Inferior parietal cortex (tissue), 1 donor: ENCODE measurements around the gene TMEM54.

Experiments used
- DNase-seq: peaks from one replicate; pipeline ENCODE4 v3.0.0-alpha.2; 2016; ENCODE audit errors: extremely low spot score

TMEM54 gene, protein sequence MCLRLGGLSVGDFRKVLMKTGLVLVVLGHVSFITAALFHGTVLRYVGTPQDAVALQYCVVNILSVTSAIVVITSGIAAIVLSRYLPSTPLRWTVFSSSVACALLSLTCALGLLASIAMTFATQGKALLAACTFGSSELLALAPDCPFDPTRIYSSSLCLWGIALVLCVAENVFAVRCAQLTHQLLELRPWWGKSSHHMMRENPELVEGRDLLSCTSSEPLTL

DNA sequence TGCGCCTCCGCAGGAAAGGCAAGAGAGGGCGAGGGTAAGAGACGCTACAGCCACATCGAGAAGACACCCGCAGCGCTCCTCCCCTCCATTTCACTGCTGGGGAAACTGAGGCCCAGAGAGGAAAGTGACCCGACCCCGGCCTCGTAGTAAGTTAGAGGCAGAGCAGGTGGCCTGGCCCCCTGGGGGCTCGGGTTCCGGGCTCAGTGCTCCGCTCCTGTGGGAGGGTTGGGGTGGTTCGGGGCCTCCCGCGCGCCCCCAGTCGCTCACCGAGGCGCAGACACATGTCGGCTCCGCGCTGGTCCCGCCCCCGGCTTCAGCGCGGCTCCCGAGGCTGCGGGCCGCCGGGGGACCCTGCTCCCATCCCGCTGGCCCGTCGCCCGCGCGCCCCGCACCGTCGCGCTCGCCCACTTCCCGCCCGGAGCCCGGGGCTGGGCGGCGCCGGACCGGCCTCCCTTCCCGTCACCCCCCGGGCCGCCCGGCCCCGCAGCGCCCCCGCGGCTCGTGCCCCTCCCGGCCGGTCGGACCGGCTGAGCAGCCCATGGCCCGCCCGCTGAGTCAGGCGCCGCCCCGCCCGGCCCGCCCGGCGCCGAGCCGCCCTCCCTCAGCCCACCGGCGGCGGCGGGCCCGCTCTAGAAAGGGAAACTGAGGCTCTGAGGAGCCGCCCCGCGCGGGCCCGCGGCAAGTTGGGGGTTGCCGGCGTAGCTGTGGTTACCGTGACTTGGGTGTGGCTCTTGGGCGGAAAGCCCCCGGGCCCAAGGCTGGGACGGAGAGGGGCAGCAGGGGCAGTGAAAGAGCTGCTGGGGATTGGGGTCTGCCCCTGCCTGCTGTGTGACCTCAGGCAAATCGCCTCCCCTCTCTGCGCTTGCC, at the start of gene TMEM54:
TMEM54 (minus strand) TSS at position 434 of the 867 bp plus-strand sequence; CDS start at position 283, 151 bp downstream.
- DNase-seq: no peak

- DNase-seq: no peak
These were observed 48.3 kb upstream of the TMEM54 start for GRCh38 chr1:32949519-32949918.

- DNase-seq: no peak
These were observed 47.7 kb upstream of the TMEM54 start for GRCh38 chr1:32948905-32949304.

DNA sequence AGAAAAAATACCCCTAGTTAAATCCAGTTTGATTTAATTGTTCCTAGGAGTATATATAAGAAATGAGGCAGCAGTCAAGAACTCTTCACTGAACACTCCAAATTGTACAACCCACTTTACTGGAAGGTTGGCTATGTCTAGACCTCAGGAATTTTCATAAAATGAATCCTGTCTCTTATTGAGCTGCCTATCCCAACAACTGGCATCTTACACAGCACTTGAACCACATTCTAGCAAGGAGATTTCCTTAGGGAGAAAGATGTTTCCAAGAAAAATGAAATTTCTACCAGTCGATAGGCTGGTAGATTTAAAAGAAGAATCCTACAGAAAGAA, 47.2 kb upstream of the TMEM54 start:
- no peak for DNase-seq

GRCh38 chr1:32947669-32948389, 46.6 kb upstream of the TMEM54 start:
- no peak for DNase-seq

DNA sequence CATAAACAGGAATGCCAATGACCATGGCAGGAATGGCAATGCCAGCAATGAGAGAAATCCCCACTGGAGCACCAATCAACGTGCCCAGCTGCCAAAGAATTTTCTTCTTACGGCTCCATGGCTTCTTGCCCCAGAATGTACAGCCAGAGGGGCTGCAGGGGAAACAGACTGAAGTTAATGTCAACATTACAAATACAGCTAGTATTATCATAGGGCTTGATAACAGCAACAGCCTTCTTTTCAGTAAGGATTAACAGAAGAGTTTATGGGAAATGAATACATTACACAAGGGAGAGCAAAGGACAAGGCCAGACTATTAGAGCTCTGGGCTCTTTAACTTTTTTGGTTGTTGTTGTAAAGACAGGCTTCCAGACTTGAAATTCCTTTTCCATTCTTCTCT, 45.2 kb upstream of the TMEM54 start:
- DNase-seq: no peak

DNA sequence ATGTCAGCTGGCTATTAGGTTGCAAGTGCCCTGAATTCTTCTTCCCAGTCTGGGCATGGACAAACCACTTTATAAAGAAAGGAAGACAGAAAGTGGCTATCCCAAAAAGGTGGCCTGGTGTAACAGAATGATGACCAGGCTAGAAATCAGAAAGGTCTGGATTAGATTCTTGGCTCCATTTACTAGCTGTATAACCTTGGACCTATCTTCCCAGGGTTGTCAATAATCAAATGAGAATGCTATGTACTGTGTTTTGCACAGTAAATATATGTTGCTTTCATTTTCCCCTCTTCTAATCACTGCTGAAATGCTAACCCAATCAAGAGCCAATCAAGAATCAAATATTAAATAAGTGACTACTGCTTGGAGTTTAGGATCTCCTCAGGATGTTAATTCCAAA, 43.0 kb upstream of the TMEM54 start:
- DNase-seq: no peak

DNA sequence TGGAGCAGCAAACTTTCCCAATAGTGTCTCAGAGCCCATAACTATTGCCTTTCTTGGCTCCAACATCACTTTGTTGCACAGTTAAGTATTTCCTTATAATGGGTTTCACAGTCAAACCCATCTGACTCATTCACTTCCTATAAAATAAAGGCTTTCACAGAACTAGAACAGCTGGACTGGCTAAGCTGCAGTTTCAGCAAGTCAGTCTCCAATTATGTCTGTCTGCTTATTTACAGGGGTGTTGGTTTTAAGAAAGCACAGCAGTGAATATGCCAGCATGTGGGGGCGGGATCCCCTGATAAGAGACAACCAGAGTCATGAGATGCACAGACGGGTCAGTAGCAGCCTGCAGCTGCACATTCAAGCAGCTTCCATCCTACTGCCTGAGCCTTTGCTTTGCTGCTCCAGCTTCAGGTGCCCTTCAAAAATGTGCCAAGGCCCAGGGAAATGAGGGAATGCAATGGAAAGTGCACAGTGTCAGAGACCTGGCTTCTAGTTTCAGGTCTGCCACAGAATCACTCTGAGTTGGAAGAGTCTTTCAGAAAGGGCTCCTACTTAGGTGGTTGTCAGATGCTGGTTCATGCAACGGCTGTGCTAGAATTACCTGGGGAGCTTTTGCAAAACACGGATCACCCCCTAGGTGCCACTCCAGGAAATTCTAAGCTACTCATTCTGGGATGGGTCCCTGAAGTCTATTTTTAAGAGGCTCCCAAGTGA, 38.6 kb upstream of the TMEM54 start:
- no peak for DNase-seq

GRCh38 chr1:32937061-32937460, 35.9 kb upstream of the TMEM54 start:
- DNase-seq: no peak

DNA sequence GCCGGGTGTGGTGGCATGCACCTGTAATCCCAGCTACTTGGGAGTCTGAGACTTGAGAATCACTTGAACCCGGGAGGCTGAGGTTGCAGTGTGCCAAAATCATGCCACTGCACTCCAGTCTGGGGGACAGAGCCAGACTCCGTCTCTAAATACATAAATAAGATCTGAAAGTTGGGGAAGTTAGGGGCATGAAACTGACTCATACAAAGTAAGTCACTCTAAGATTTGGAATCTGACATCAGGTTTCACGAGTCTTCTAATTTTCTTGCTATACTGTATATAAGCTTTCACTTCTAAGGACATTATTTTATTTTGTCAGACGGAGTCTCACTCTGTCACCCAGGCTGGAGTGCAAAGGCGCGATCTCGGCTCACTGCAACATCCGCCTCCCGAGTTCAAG, 33.3 kb upstream of the TMEM54 start:
- no peak for DNase-seq

- no peak for DNase-seq
These were observed 32.6 kb upstream of the TMEM54 start for GRCh38 chr1:32933742-32934322.

DNA sequence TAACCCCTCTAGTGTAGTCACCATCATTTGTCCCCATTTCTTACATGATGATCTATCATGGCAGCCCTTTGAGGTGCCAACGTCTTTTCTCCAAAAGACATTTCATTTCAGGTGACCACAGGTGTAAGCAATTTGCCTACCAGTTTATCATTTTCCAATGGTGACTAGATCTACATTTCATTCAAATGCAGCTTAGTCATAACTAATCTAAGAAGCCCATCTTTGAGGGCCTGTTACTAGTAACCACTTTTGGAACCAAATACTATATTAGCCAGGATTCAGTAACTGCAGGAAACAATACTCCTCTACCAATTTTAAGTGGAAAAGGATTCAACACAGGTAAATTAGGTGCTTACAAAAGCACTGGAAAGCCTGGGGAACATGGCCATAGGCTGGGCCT, 30.6 kb upstream of the TMEM54 start:
- no peak for DNase-seq

DNA sequence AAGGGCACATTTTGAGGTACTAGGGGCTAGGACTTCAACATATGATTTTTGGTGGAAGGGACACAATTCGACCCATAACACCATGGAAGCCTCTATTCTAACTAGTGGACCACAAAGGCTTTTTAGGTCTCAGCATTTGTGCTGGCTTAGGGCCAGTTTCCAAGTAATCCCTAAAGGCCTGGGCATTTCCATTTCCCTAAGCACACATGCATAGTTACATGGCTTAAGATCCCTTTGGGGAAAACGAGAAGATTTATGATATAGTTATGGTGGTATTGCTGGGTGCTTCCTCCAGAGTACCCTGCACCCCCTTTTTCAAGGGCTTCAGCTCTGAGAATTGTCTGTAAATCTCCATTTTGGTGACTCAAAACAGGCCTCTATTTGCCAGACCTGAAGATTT, 28.2 kb upstream of the TMEM54 start:
- no peak for DNase-seq

DNA sequence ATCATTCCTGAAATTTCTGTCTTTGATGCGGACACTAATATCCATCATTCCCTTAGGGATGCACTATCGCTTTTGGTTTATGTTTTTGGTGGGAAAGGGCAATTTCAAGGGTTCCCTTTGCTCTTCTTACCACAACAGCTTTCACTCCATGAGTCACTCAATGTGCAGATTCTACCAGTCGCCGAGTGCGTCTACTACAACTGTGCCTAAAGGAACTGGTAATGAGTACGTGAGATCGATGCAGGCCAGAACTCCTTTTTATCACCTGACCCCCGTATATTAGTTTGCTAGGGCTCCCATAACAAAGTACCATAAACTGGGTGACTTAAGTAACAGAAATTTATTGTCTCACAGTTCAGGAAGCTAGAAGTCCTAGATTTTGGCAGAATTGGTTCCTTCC, 27.5 kb upstream of the TMEM54 start:
- DNase-seq: no peak

DNA sequence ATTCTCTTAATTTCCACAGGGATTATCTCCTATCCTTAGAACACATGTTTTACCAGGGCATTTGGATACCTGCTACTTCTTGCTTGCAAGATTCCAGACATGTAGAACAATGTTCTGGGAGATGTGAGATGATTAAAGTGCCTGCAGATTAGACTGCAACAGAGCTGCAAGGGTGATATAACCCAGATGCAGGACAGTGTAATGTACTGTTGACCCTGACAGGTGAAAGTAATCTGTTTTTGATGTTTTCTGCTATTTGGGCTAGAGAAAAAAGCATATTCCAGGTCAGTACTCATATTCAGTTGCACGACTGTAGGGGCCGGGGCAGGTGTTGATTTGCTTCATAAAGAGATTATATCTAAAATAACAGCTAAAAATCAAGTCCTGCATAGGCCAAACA, 27.1 kb upstream of the TMEM54 start:
- DNase-seq: no peak

DNA sequence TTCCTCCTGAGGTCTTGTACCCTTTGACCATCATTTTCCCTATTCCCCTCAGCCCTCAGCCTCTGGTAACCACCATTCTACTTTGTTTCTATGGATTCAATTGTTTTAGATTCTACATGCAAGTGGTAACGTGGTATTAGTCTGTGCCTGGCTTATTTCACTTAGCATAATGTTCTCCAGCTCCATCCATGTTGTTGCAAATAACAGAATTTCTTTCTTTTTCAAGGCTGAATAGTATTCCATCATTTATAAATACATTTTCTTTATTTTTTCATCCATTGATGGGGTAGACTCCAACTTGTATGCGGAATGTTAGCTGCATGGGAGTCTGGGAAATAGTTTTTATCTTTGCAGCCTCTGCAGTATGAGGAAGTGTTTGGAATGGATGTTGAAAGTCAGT, 26.3 kb upstream of the TMEM54 start:
- no peak for DNase-seq

DNA sequence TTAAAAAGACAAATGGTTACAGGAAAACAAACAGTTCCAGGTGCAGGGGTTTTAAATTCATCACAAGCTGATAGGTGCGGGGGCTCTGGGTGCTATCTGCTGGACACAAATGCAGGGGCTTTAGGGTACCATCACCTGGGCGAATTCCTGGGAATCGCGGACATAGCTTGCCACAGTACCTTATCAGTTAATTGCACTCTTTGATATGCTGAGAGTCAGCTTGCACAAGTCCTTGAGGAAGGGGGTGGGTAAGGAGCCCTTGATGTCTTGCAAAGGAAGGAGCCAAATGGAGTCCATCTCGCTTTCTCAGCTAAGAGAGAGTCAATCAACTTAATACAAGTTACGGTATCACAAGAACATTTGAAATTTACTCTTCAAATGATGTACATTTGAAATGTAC, 25.4 kb upstream of the TMEM54 start:
- DNase-seq: no peak

DNA sequence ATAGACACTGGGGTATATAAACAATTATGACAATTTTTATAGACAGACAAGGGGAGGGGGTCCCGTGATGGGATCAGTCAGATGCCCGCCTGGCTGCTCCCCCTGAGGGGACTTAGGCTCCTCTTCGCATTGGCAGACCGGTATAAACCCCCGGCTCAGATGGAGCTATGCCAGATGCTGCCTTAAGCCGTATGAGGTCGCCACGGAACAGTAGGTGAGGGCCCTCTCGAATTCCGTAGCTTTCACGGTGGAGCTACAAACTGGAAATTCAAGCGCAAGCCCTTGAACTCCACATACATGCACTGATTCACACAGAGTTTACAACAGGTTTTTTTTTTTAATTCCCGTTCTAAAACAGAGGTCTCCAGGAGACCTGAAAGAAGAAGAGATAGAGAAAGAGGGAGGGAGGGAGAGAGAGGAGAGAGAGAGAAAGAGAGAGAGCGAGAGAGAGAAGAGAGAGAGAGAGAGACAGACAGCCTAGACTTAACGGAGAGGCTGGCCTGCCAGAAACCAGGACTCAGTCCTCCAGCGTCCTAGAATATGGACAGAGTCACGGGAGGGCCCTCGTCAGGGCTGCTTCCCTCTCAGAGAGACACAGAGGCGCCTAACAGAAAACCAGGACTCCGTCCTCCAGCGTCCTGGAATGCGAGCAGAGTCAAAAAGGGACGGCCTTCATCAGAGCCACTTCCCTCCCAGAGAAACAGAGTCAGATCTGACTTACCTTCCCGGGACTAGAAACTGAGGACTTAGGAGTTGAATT, 24.4 kb upstream of the TMEM54 start:
- DNase-seq: no peak

DNA sequence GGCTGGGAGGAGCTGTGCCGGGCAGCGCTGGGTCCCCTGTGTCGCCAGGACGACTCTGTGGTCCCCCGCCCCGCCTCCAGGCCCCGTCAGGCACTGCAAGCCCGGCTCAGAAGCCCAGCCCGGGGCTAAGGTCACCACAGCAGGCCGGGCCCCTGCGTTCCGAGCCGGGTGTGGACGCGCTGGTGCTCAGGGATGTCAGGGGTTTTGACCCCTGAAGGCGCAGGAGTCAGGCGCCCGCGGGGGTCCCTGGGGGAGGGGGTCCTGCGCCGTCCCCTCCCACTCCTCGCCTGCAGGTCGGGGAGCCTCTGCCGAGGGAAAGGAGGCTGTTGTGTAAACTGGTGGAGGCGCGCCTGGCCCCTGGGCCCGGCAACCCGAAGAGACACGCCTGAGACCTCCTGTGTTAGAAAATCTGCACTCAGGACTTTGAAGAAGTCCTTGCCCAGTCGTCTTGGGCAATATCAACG, 23.7 kb upstream of the TMEM54 start:
- DNase-seq: no peak

DNA sequence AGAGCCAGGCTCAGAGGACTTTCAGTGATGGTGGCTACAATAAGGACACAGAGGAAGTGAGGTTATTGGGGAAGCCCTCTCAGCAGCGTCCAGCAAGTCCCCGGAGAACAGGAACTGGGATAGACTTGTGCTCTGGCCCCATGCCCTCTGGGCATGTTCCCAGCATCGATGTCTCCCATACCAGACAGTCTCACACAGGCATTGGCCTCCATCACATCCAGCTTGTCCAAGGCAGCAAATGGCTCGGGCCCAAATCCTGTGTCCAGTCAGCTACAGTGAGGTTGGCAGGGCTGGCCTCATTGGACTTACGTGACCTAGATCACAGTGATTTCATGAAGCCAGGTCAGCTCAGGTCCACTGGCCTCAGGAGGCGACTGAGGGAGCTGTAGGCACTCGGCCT, 19.6 kb upstream of the TMEM54 start:
- DNase-seq: no peak
